K562 (cell line): Measurements from ENCODE around the gene MEIS2. TPM values are rescaled to one million over a fixed set of nuclear protein-coding genes. Genes with fewer than 3 reads are reported as not detected.

Experiments used
- ATAC-seq: fragments of 200-7000 bp; cut with Tn5 transposase; 3 replicates; pipeline ENCODE4 v1.9.1; 2020; ENCODE audit warnings: moderate library complexity
- BruUV-seq: library from RNA; stranded (reverse); fragments of 400-500 nt; replicated peaks from 2 replicates; lab custom pipeline; 2021; lab: Mats Ljungman, UMichigan
- CTCF ChIA-PET: fragments of 300-600 bp; formaldehyde crosslinking; extraction: SDS; loops from one replicate; lab custom pipeline; 2021; ENCODE audit warnings: low intra/inter-chr PET ratio; lab: Yijun Ruan, JAX
- POLR2A ChIA-PET: fragments of 300-600, 350-650 bp; sonication (Branson Sonifier 250); formaldehyde crosslinking; extraction: SDS; loops from one replicate; lab custom pipeline; 2021; ENCODE audit warnings: antibody characterized with exemption, inconsistent platforms; lab: Yijun Ruan, JAX
- DNase-seq, 4 experiments: peaks; one replicate each; pipeline versions ENCODE4 v3.0.0 to v3.0.0-alpha.2; 2011 to 2018; ENCODE audit warnings: low spot score in 3 of 4, mixed read lengths in 3 of 4; ENCODE audit errors: extremely low read depth in 1 of 4
- FAIRE-seq: peaks from 2 replicates; lab custom pipeline; 2011; peaks lifted over from hg19 to GRCh38; lab: Jason Lieb, UNC
- H2AFZ ChIP-seq: 2 replicates; pipeline ENCODE4 v1.6.0; 2011; ENCODE audit warnings: low read depth, low read length, control low read depth, inconsistent platforms
- H3K27ac ChIP-seq: fragments of 200-600 bp; 3 replicates; pipeline ENCODE4 v1.8.0; 2011; ENCODE audit warnings: low read depth, mild to moderate bottlenecking, control low read depth, inconsistent platforms, low read length, moderate library complexity, mixed read lengths; ENCODE audit errors: extremely low read depth
- H3K27me3 ChIP-seq, 2 experiments: fragments of 300-600 bp in 1 of 2; 2 replicates in 1 of 2; 3 replicates in 1 of 2; pipeline versions ENCODE4 v1.6.0 to v1.8.0; 2011; ENCODE audit warnings: inconsistent platforms in 2 of 2, low read length in 2 of 2, mild to moderate bottlenecking in 1 of 2, mixed read lengths in 1 of 2, moderate library complexity in 1 of 2; ENCODE audit not compliant: control insufficient read depth in 2 of 2, insufficient read depth in 2 of 2
- H3K36me3 ChIP-seq: fragments of 300-600 bp; 3 replicates; pipeline ENCODE4 v1.8.0; 2011; ENCODE audit warnings: mild to moderate bottlenecking, low read length, inconsistent platforms; ENCODE audit not compliant: control insufficient read depth, insufficient read depth
- H3K4me1 ChIP-seq, 2 experiments: fragments of 200-600 bp in 1 of 2; replicated peaks in 1 of 2; 2 replicates in 1 of 2; 3 replicates in 1 of 2; pipeline versions ENCODE4 v1.5.1 to v1.8.0; 2011; ENCODE audit warnings: inconsistent platforms in 2 of 2, low read length in 2 of 2, mild to moderate bottlenecking in 1 of 2, mixed read lengths in 1 of 2, moderate library complexity in 1 of 2; ENCODE audit not compliant: control insufficient read depth in 2 of 2, insufficient read depth in 2 of 2
- H3K4me2 ChIP-seq: 2 replicates; pipeline ENCODE4 v1.6.1; 2011; ENCODE audit warnings: low read length, control low read depth, inconsistent platforms, mixed read lengths; ENCODE audit not compliant: insufficient read depth
- H3K4me3 ChIP-seq: fragments of 200-600 bp; sonication (generic), shearing (Covaris generic); 2 replicates; pipeline ENCODE4 v1.5.1; 2016; ENCODE audit warnings: control low read depth, inconsistent platforms
- H3K79me2 ChIP-seq: fragments of 200-600 bp; 3 replicates; pipeline ENCODE4 v1.8.0; 2011; ENCODE audit warnings: low read length, inconsistent platforms; ENCODE audit not compliant: control insufficient read depth, insufficient read depth
- H3K9ac ChIP-seq, 2 experiments: 2 replicates each; pipeline versions ENCODE4 v1.6.0 to v1.6.1; 2011; ENCODE audit warnings: low read depth in 2 of 2, low read length in 2 of 2, control low read depth in 1 of 2, inconsistent platforms in 1 of 2, mild to moderate bottlenecking in 1 of 2, mixed read lengths in 1 of 2; ENCODE audit not compliant: insufficient read depth in 1 of 2
- H3K9me1 ChIP-seq: one replicate; pipeline ENCODE4 v1.6.0; 2011; ENCODE audit warnings: inconsistent platforms, mild to moderate bottlenecking, low read length, moderate library complexity; ENCODE audit not compliant: control insufficient read depth, insufficient read depth
- H3K9me3 ChIP-seq: replicated peaks from 2 replicates; pipeline ENCODE4 v1.5.1; 2011; ENCODE audit warnings: low read depth, low read length, inconsistent platforms; ENCODE audit not compliant: control insufficient read depth, insufficient read depth
- H4K20me1 ChIP-seq: replicated peaks from 2 replicates; pipeline ENCODE4 v1.6.1; 2011; ENCODE audit warnings: low read length, inconsistent platforms, mixed read lengths; ENCODE audit not compliant: control insufficient read depth, insufficient read depth
- ADNP ChIP-seq: fragments of 200-800 bp; sonication (Bioruptor generic); IDR thresholded peaks from 2 replicates; pipeline ENCODE4 v1.6.1; 2016; ENCODE audit warnings: missing genetic modification characterization, missing compliant biosample characterization
- BCL6 ChIP-seq: fragments of 250-450 bp; sonication (Bioruptor Pico); IDR thresholded peaks from 2 replicates; pipeline ENCODE4 v1.4.0; 2020
- BDP1 ChIP-seq: IDR thresholded peaks from 3 replicates; pipeline ENCODE4 v1.6.1; 2011; ENCODE audit not compliant: insufficient read length, insufficient read depth
- CBFA2T2 ChIP-seq: fragments of 450-650 bp; conservative IDR thresholded peaks from 2 replicates; pipeline ENCODE4 v1.6.1; 2017; ENCODE audit warnings: mild to moderate bottlenecking
- JUNB ChIP-seq: fragments of 450-650 bp; formaldehyde crosslinking; conservative IDR thresholded peaks from 2 replicates; pipeline ENCODE4 v1.4.0; 2020; ENCODE audit warnings: mild to moderate bottlenecking
- KLF6 ChIP-seq: fragments of 250-450 bp; sonication (Bioruptor Pico); IDR thresholded peaks from 2 replicates; pipeline ENCODE4 v1.4.0; 2020; ENCODE audit warnings: mild to moderate bottlenecking, moderate library complexity, borderline replicate concordance
- LCOR ChIP-seq: sonication (generic); formaldehyde crosslinking; IDR thresholded peaks from 2 replicates; pipeline ENCODE4 v1.8.0; 2022; ENCODE audit warnings: mild to moderate bottlenecking, missing genetic modification reagents
- LEF1 ChIP-seq: fragments of 450-650 bp; IDR thresholded peaks from 2 replicates; pipeline ENCODE4 v1.6.1; 2016; ENCODE audit warnings: mild to moderate bottlenecking
- MCM2 ChIP-seq: fragments of 450-650 bp; IDR thresholded peaks from 2 replicates; pipeline ENCODE4 v1.6.1; 2017; ENCODE audit warnings: low read depth, mild to moderate bottlenecking
- POLR2G ChIP-seq: fragments of 200-400 bp; formaldehyde crosslinking; IDR thresholded peaks from 2 replicates; pipeline ENCODE4 v1.6.1; 2017; ENCODE audit warnings: low read depth, mild to moderate bottlenecking, antibody characterized with exemption, low read length, moderate library complexity
- TAF7 ChIP-seq: fragments of 450-650 bp; IDR thresholded peaks from 2 replicates; pipeline ENCODE4 v1.6.1; 2016; ENCODE audit warnings: missing genetic modification characterization, missing compliant biosample characterization
- ZC3H11A ChIP-seq: IDR thresholded peaks from 2 replicates; pipeline ENCODE4 v1.6.1; 2012; ENCODE audit warnings: low read depth, low read length, improper control_type of control experiment
- ZKSCAN3 ChIP-seq: fragments of 250-450 bp; sonication (Bioruptor Pico); IDR thresholded peaks from 2 replicates; pipeline ENCODE4 v1.4.0; 2020
- ZNF140 ChIP-seq: fragments of 250-450 bp; sonication (Bioruptor Pico); IDR thresholded peaks from 2 replicates; pipeline ENCODE4 v1.8.0; 2021; ENCODE audit warnings: moderate library complexity, mild to moderate bottlenecking, inconsistent platforms
- ZNF431 ChIP-seq: sonication (generic); formaldehyde crosslinking; IDR thresholded peaks from 2 replicates; pipeline ENCODE4 v1.8.0; 2022; ENCODE audit warnings: mild to moderate bottlenecking, missing genetic modification reagents
- ZNF77 ChIP-seq: fragments of 250-450 bp; sonication (Bioruptor Pico); IDR thresholded peaks from 2 replicates; pipeline ENCODE4 v1.5.0; 2020
- in situ Hi-C: fragments of 300-500 bp; cut with MboI; formaldehyde crosslinking; loops from 4 replicates; pipeline ENCODE4 v1.15.0; 2018; ENCODE audit warnings: inconsistent platforms, mixed read lengths
- intact Hi-C: fragments of 100-400 bp; cut with micrococcal nuclease; formaldehyde crosslinking; loops from 2 replicates; pipeline ENCODE4 v1.14.2; 2022
- polyA plus RNA-seq, 8 experiments: library from polyadenylated mRNA; depleted of rRNA in 4 of 8; stranded (reverse) in 5 of 8; unstranded in 3 of 8; fragments of >200 nt; fragmentation: Nextera tagmentation in 2 of 8; fragmentation: Illumina TruSeq in 1 of 8; extraction: Ambion mirVana in 2 of 8; extraction: Trizol in 1 of 8; gene quantifications; 2 replicates each; pipeline versions ENCODE4 v1.2.1 to v1.2.3, GENCODE V29; 2011 to 2014; ENCODE audit warnings: inconsistent platforms in 1 of 8, missing spikeins in 1 of 8
- total RNA-seq, 7 experiments: library from RNA; depleted of rRNA in 6 of 7; stranded (reverse); fragments of >200 nt in 6 of 7; fragmentation: Illumina TruSeq in 2 of 7; extraction: Trizol in 2 of 7; gene quantifications; 2 replicates each; pipeline versions ENCODE4 v1.2.1 to v1.2.3, GENCODE V29; 2011 to 2021; ENCODE audit warnings: low replicate concordance in 1 of 7
- TF ChIP-seq, protein P1 (sequence below): fragments of 250-450 bp; sonication (Bioruptor Pico); IDR thresholded peaks from 2 replicates; pipeline ENCODE4 v1.8.0; 2021; ENCODE audit warnings: borderline replicate concordance, mild to moderate bottlenecking, moderate library complexity; ENCODE audit not compliant: poor library complexity, severe bottlenecking
- TF ChIP-seq, protein P2 (sequence below): fragments of 250-450 bp; sonication (Bioruptor Pico); IDR thresholded peaks from 2 replicates; pipeline ENCODE4 v1.8.0; 2022; ENCODE audit warnings: inconsistent platforms
- TF ChIP-seq, protein P3 (sequence below): fragments of 250-450 bp; sonication (Bioruptor Pico); IDR thresholded peaks from 2 replicates; pipeline ENCODE4 v1.8.0; 2021; ENCODE audit warnings: moderate library complexity, mild to moderate bottlenecking, inconsistent platforms
- TF ChIP-seq, protein P4 (sequence below): sonication (generic); formaldehyde crosslinking; IDR thresholded peaks from 2 replicates; pipeline ENCODE4 v1.4.0; 2020; ENCODE audit warnings: mild to moderate bottlenecking, missing genetic modification reagents

Gene MEIS2
- total and polyA plus RNA-seq, 9 of the 15 experiments (the other 6 are each of a cell fraction or from before 2014, with no cell fraction given), result 7.5 to 64.2 (median 22.3) TPM

DNA sequence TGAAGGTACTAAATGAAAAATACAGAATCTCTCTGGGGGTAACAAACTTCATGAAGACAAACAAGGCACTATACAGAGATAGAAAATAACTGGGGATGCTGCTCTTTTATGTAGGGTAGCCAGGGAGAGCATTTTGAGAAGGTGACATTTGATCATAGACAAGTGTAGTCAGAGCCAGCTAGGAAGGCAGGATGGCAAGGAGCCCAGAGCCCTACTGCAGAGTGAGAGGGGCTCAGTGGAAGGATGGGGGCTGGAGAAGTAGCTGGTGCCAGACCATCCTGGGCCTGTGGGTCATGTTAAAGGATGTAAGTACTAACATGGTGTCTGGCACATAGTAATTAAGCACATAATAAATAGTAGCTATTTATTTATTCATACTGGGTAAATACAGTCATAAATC lies 133.6 kb downstream of the MEIS2 start:
- Histone ChIP-seq H3K9ac (no peak overlapping the region), H3K79me2 (no peaks in the 10 kb centered on the region), H3K4me1 (no peaks in the 10 kb centered on the region), H3K4me2 (no peak overlapping the region), H3K27ac (no peak overlapping the region), H3K9me3 (no peaks in the 10 kb centered on the region), H3K27me3 (no peaks in the 10 kb centered on the region), H3K36me3 (peaks cover 3% of the 10 kb centered on the region; the same call in 1 of the 3 replicates), H3K9me1 (no peaks in the 10 kb centered on the region), H2AFZ (no peak overlapping the region), H3K4me3 (no peak overlapping the region), H4K20me1 (no peaks in the 10 kb centered on the region)
- ChIA-PET POLR2A (interaction anchor here (0.6 kb wide), 2 partner anchors 34 to 134 kb away, joined by 3 read pairs; no protein-coding TSS in a partner anchor), CTCF (no interaction called here)
- no TSS peak for BruUV-seq
- intact Hi-C loops, result no loop called here
- DNase-seq, result no peak
- no peak for FAIRE-seq
- in situ Hi-C loops, result no loop called here
- TF ChIP-seq JUNB (CRISPR knock-in tag) (no peak), ZC3H11A (no peak), TAF7 (no peak), ZNF431 (CRISPR knock-in tag) (no peak), BCL6 (CRISPR knock-in tag) (no peak), ZNF77 (CRISPR knock-in tag) (no peak), CBFA2T2 (no peak), LEF1 (no peak), LCOR (no peak), ADNP (tag) (no peak), ZNF140 (CRISPR knock-in tag) (no peak), MCM2 (no peak), KLF6 (CRISPR knock-in tag) (no peak), BDP1 (no peak), ZKSCAN3 (CRISPR knock-in tag) (no peak), POLR2G (no peak)
- TF ChIP-seq, protein P1, sequence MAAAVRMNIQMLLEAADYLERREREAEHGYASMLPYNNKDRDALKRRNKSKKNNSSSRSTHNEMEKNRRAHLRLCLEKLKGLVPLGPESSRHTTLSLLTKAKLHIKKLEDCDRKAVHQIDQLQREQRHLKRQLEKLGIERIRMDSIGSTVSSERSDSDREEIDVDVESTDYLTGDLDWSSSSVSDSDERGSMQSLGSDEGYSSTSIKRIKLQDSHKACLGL (CRISPR knock-in tag), result no peak
- TF ChIP-seq, protein P2, sequence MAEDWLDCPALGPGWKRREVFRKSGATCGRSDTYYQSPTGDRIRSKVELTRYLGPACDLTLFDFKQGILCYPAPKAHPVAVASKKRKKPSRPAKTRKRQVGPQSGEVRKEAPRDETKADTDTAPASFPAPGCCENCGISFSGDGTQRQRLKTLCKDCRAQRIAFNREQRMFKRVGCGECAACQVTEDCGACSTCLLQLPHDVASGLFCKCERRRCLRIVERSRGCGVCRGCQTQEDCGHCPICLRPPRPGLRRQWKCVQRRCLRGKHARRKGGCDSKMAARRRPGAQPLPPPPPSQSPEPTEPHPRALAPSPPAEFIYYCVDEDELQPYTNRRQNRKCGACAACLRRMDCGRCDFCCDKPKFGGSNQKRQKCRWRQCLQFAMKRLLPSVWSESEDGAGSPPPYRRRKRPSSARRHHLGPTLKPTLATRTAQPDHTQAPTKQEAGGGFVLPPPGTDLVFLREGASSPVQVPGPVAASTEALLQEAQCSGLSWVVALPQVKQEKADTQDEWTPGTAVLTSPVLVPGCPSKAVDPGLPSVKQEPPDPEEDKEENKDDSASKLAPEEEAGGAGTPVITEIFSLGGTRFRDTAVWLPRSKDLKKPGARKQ (CRISPR knock-in tag), result no peak
- TF ChIP-seq, protein P3, sequence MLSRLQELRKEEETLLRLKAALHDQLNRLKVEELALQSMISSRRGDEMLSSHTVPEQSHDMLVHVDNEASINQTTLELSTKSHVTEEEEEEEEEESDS (CRISPR knock-in tag), result no peak
- TF ChIP-seq, protein P4, sequence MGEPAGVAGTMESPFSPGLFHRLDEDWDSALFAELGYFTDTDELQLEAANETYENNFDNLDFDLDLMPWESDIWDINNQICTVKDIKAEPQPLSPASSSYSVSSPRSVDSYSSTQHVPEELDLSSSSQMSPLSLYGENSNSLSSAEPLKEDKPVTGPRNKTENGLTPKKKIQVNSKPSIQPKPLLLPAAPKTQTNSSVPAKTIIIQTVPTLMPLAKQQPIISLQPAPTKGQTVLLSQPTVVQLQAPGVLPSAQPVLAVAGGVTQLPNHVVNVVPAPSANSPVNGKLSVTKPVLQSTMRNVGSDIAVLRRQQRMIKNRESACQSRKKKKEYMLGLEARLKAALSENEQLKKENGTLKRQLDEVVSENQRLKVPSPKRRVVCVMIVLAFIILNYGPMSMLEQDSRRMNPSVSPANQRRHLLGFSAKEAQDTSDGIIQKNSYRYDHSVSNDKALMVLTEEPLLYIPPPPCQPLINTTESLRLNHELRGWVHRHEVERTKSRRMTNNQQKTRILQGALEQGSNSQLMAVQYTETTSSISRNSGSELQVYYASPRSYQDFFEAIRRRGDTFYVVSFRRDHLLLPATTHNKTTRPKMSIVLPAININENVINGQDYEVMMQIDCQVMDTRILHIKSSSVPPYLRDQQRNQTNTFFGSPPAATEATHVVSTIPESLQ (CRISPR knock-in tag), result no peak
- no peak for ATAC-seq
